Stimulated activated CD4-positive, alpha-beta T cell treated with anti-CD3 and anti-CD28 coated beads, TNF-alpha, amount 100 ng/mL, for 4 hours (primary cell): ENCODE results near the gene CEMIP.

Source experiments
- DNase-seq, 3 experiments: peaks; one replicate each; pipeline ENCODE4 v3.0.0-alpha.2; 2020; ENCODE audit warnings: low read depth in 3 of 3

CEMIP gene

GRCh38 chr15:80929689-80930088, 150.5 kb downstream of the CEMIP start:
- DNase-seq = no peak

GRCh38 chr15:80931191-80931590, 152.0 kb downstream of the CEMIP start:
- DNase-seq = no peak

GRCh38 chr15:80931721-80932512, 152.7 kb downstream of the CEMIP start:
- DNase-seq = no peak

GRCh38 chr15:80932513-80932815, 153.3 kb downstream of the CEMIP start:
- DNase-seq = no peak

GRCh38 chr15:80932989-80933388, 153.8 kb downstream of the CEMIP start:
- no peak for DNase-seq

GRCh38 chr15:80934761-80935221, 155.6 kb downstream of the CEMIP start:
- no peak for DNase-seq

- no peak for DNase-seq
These were observed 157.3 kb downstream of the CEMIP start for GRCh38 chr15:80936288-80937078.

GRCh38 chr15:80937718-80938117, 158.5 kb downstream of the CEMIP start:
- no peak for DNase-seq

GRCh38 chr15:80939216-80939615, 160.0 kb downstream of the CEMIP start:
- DNase-seq = no peak

- DNase-seq = no peak
These were observed 161.2 kb downstream of the CEMIP start for GRCh38 chr15:80940331-80940730.

GRCh38 chr15:80940851-80941250, 161.7 kb downstream of the CEMIP start:
- DNase-seq = no peak

GRCh38 chr15:80942266-80942665, 163.1 kb downstream of the CEMIP start:
- no peak for DNase-seq

- DNase-seq = no peak
These were observed 163.8 kb downstream of the CEMIP start for GRCh38 chr15:80942746-80943565.

GRCh38 chr15:80944818-80945217, 165.6 kb downstream of the CEMIP start:
- no peak for DNase-seq

GRCh38 chr15:80945605-80946004, 166.4 kb downstream of the CEMIP start:
- DNase-seq = no peak

GRCh38 chr15:80946576-80946975, 167.4 kb downstream of the CEMIP start:
- no peak for DNase-seq

- no peak for DNase-seq
These were observed 169.6 kb downstream of the CEMIP start for GRCh38 chr15:80948651-80949292.

GRCh38 chr15:80949756-80950155, 170.6 kb downstream of the CEMIP start:
- no peak for DNase-seq

- DNase-seq = no peak
These were observed 171.3 kb downstream of the CEMIP start for GRCh38 chr15:80950291-80951078.

GRCh38 chr15:80951941-80952340, 172.8 kb downstream of the CEMIP start:
- no peak for DNase-seq
